ENCODE data around the gene PPFIA1.

DNA sequence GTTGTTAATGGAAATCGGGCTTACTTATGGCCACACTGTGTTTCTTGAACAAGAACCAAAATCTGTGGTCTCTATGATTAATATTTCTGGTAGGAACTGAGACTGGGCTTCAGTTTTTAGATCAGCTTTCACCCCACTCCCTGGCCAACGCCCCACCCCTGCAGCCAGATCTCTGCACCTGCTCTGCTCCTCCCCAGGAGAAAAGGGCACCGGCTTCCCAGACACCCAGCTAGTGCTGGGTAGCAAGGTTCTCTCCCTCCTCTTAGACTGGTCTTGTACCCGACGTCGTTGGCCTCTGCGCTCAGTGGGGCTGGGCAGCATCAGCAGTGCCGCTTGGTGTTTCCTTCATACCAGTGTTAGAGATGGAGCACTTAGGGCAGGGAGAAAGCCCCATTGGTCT, 110.9 kb downstream of the PPFIA1 start:
- TF ChIP-seq ZNF384 (IDR thresholded peaks at IDR 0.05) (no peak), BHLHE40 (IDR thresholded peaks at IDR 0.05; ENCODE audit: borderline replicate concordance) (no peak), FOXK2 (IDR thresholded peaks at IDR 0.05) (no peak), FOXA1 (IDR thresholded peaks at IDR 0.05) (no peak), FOXM1 (IDR thresholded peaks at IDR 0.05; ENCODE audit: borderline replicate concordance) (no peak), TARDBP (IDR thresholded peaks at IDR 0.05) (no peak), SUZ12 (IDR thresholded peaks at IDR 0.05) (no peak)

All from HEK293T (cell line).